Rectal smooth muscle tissue (tissue), 1 donor: Measurements from ENCODE around the gene TEX52.
A peak's percentile ranks its signal among the peaks of the same experiment; 100 is the strongest.

Source experiments
- H3K27ac ChIP-seq: one replicate; pipeline ENCODE4 v1.7.0; 2013; ENCODE audit warnings: low read depth, low read length, inconsistent platforms
- H3K27me3 ChIP-seq: one replicate; pipeline ENCODE4 v1.7.0; 2013; ENCODE audit warnings: low read length; ENCODE audit not compliant: control insufficient read depth, insufficient read depth
- H3K36me3 ChIP-seq: one replicate; pipeline ENCODE4 v1.7.0; 2013; ENCODE audit warnings: low read length; ENCODE audit not compliant: control insufficient read depth, insufficient read depth
- H3K4me1 ChIP-seq: one replicate; pipeline ENCODE4 v1.7.0; 2013; ENCODE audit warnings: low read length; ENCODE audit not compliant: control insufficient read depth, insufficient read depth
- H3K4me3 ChIP-seq: one replicate; pipeline ENCODE4 v1.7.0; 2013; ENCODE audit warnings: low read length
- H3K9ac ChIP-seq: one replicate; pipeline ENCODE4 v1.7.0; 2013; ENCODE audit warnings: low read length

The TEX52 gene

DNA sequence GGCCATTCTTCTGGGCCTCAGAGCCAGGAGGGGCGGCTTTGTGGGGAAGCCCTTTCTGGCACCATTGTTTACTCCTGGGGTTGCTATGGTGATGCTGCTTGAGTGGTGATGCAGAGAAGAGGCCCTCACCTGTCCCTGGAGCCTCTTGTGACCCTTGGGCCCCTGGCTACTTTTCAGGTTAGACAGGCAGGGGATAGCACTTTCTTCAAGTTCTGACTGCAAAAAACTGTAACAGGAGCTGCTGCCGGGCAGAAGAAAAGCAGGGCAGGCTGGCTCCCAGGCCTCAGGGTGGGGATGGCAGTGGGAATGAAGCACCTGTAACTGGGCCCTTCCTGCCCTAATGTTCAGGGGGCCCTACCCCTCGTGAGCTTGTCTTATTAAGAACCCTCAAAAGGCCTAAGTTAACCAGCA is at the start of gene TEX52:
TEX52 (minus strand) TSS at position 19 of the 411 bp plus-strand sequence; CDS start at position 6, 13 bp downstream.
- H3K4me3 ChIP-seq, result no peak within 1 kb of the TSS
- no peaks in the 10 kb centered on the region for H3K36me3 ChIP-seq
- H3K27ac ChIP-seq, result no peak within 1 kb of the TSS
- no peak within 1 kb of the TSS for H3K9ac ChIP-seq
- no peaks in the 10 kb centered on the region for H3K4me1 ChIP-seq
- H3K27me3 ChIP-seq, result no peaks in the 10 kb centered on the region

GRCh38 chr12:2904260-2904659 is 47.4 kb upstream of the TEX52 start:
- Histone ChIP-seq H3K4me3 (no peak overlapping the region), H3K36me3 (no peaks in the 10 kb centered on the region), H3K4me1 (peaks cover 8% of the 10 kb centered on the region), H3K27ac (no peak overlapping the region), H3K9ac (no peak overlapping the region), H3K27me3 (no peaks in the 10 kb centered on the region)

GRCh38 chr12:2902272-2902880 is 45.5 kb upstream of the TEX52 start:
- Histone ChIP-seq H3K36me3 (no peaks in the 10 kb centered on the region), H3K27me3 (no peaks in the 10 kb centered on the region), H3K4me3 (no peak overlapping the region), H3K27ac (no peak overlapping the region), H3K4me1 (peaks cover 8% of the 10 kb centered on the region), H3K9ac (no peak overlapping the region)

DNA sequence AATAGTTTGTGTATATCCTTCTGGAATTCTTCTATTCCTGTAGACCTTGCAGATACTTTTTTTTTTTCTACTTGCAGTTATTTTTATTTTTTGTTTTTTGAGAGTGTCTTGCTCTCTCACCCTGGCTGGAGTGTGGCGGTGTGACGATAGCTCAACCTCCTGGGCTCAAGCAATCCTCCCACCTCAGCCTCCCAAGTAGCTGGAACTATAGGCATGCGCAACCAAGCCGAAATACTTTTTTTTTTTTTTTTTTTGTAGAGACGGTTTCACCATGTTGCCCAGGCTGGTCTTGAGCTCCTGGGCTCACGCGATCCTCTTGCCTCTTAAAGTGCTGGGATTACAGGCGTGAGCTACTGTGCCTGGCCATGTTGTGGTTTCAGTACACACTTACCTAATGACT is 43.8 kb upstream of the TEX52 start:
- H3K4me3 ChIP-seq, result no peak overlapping the region
- H3K27ac ChIP-seq, result no peak overlapping the region
- no peaks in the 10 kb centered on the region for H3K36me3 ChIP-seq
- no peak overlapping the region for H3K9ac ChIP-seq
- H3K4me1 ChIP-seq, result peaks cover 8% of the 10 kb centered on the region
- no peaks in the 10 kb centered on the region for H3K27me3 ChIP-seq

DNA sequence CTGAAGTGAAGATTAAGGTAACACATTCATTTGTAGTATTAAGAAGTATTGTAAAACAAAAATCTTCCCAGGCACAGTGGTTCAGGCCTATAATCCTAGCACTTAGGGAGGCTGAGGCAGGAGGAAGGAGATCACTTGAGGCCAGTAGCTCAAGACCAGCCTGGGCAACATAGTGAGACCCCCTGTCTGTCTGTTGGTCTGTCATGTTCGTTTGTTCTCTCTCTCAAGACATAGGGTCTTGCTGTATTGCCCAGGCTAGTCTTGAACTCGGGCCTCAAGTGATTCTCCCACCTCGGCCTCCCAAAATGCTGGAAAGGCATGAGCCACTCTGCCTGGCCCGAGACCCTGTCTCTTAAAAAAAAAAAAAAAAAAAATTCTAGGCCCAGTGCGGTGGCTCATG is 40.6 kb upstream of the TEX52 start:
- no peaks in the 10 kb centered on the region for H3K27me3 ChIP-seq
- H3K4me3 ChIP-seq, result no peak overlapping the region
- peaks cover 11% of the 10 kb centered on the region for H3K4me1 ChIP-seq
- no peak overlapping the region for H3K9ac ChIP-seq
- no peak overlapping the region for H3K27ac ChIP-seq
- H3K36me3 ChIP-seq, result no peaks in the 10 kb centered on the region

GRCh38 chr12:2895511-2895910 is 38.7 kb upstream of the TEX52 start:
- no peak overlapping the region for H3K4me3 ChIP-seq
- no peaks in the 10 kb centered on the region for H3K36me3 ChIP-seq
- H3K27me3 ChIP-seq, result no peaks in the 10 kb centered on the region
- peaks cover 5% of the 10 kb centered on the region for H3K4me1 ChIP-seq
- H3K27ac ChIP-seq, result peak overlapping the region; percentile 27
- no peak overlapping the region for H3K9ac ChIP-seq

GRCh38 chr12:2895051-2895451 is 38.2 kb upstream of the TEX52 start:
- Histone ChIP-seq H3K9ac (no peak overlapping the region), H3K27ac (peak overlapping the region; percentile 27), H3K36me3 (no peaks in the 10 kb centered on the region), H3K27me3 (no peaks in the 10 kb centered on the region), H3K4me3 (no peak overlapping the region), H3K4me1 (peaks cover 8% of the 10 kb centered on the region)

- Histone ChIP-seq H3K9ac (no peak overlapping the region), H3K27me3 (no peaks in the 10 kb centered on the region), H3K4me1 (peaks cover 11% of the 10 kb centered on the region), H3K36me3 (no peaks in the 10 kb centered on the region), H3K4me3 (peak overlapping the region; percentile 46), H3K27ac (no peak overlapping the region)
Observed at GRCh38 chr12:2893007-2893406, 36.2 kb upstream of the TEX52 start.

- Histone ChIP-seq H3K27me3 (no peaks in the 10 kb centered on the region), H3K27ac (no peak overlapping the region), H3K36me3 (no peaks in the 10 kb centered on the region), H3K4me1 (peaks cover 11% of the 10 kb centered on the region), H3K9ac (no peak overlapping the region), H3K4me3 (no peak overlapping the region)
Observed at GRCh38 chr12:2892246-2892645, 35.4 kb upstream of the TEX52 start.

DNA sequence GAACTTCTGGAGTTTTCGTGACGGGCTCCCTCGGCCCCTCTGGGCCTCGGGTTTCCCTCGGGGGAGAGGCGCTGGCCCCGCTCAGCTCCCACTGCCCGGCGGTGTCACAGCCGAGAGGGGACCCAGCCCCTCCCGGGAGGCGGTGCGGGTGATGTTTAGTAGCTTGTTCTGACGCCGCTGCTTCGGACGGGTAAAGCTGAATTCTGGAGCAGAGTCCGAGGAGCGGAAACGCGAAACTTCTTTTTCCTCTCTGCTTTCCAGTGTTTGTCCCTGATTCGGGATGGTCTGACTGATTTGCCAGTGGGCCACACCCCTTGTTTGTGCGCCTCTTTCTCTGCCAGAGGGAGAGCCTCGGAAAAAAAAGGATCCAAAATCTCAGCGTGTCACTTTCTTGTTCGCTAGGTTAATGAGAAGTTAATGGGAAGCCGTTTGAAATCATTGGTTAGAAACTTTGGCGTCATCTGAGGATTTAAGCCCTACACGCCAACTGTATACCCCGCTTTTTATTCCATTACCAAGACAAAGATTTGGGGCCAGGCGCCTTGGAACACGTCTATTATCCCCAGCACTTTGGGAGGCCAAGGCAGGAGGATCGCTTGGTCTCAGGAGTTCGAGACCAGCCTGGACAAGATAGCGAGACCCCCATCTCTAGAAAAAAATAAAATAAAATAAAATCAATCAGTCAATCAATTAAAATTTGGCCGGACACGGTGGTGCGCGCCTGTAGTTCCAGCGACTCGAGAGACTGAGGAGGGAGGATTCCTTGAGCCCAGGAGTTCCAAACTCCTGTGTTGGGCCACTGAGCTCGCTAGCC is 34.6 kb upstream of the TEX52 start:
- Histone ChIP-seq H3K27ac (peak overlapping the region; percentile 99), H3K4me1 (peaks cover 11% of the 10 kb centered on the region), H3K36me3 (no peaks in the 10 kb centered on the region), H3K4me3 (peak overlapping the region; percentile 95), H3K9ac (peak overlapping the region; percentile 96), H3K27me3 (no peaks in the 10 kb centered on the region)

- H3K27ac ChIP-seq, result peak within 1 kb of the TSS; percentile 99
- peaks cover 3% of the 10 kb centered on the region for H3K36me3 ChIP-seq
Observed at GRCh38 chr12:2890388-2891239, 33.8 kb upstream of the TEX52 start, which contains the start of gene TULP3. Gene TULP3 (plus strand): TSS chr12:2890891. CDS start chr12:2890948, 57 bp downstream.

GRCh38 chr12:2890001-2890387 is 33.2 kb upstream of the TEX52 start:
- Histone ChIP-seq H3K9ac (peak overlapping the region; percentile 45), H3K4me1 (peaks cover 6% of the 10 kb centered on the region), H3K27ac (peak overlapping the region; percentile 99), H3K36me3 (peaks cover 3% of the 10 kb centered on the region), H3K27me3 (no peaks in the 10 kb centered on the region), H3K4me3 (peak overlapping the region; percentile 72)

More at GRCh38 chr12:2890388-2891239, 33.8 kb upstream of the TEX52 start, which contains the start of gene TULP3:
- Histone ChIP-seq H3K27me3 (no peaks in the 10 kb centered on the region), H3K4me1 (peaks cover 11% of the 10 kb centered on the region), H3K9ac (peak within 1 kb of the TSS; percentile 96), H3K4me3 (peak within 1 kb of the TSS; percentile 95)
